ENCODE results near the gene RACK1.
"Not testable (repeated sequence)": the region's sequence is repeated elsewhere in the genome, so short reads cannot be mapped to it uniquely, and the experiment has no call there.

RACK1 gene

GRCh38 chr5:181215997-181216989 is 27.4 kb downstream of the RACK1 start:
- Histone ChIP-seq H3K36me3 (replicated peaks; ENCODE audit: low read depth, low read length) (no peaks in the 10 kb centered on the region), H3K27me3 (ENCODE audit: low read depth, low read length) (no peaks in the 10 kb centered on the region), H2AFZ (ENCODE audit: low read depth, low read length) (peak overlapping the region; percentile 100), H3K9me3 (ENCODE audit: insufficient read depth, low read length) (no peaks in the 10 kb centered on the region), H3K4me3 (ENCODE audit: low read length) (peak overlapping the region; percentile 96), H3K9ac (ENCODE audit: low read length) (peak overlapping the region; percentile 77), H3K27ac (ENCODE audit: low read length) (peak overlapping the region; percentile 47), H3K4me1 (ENCODE audit: low read length) (0 out of 2 replicates have a peak, but pooled peaks cover 3% of the 10 kb centered on the region), H3K79me2 (ENCODE audit: low read length) (no peaks in the 10 kb centered on the region), H4K20me1 (ENCODE audit: insufficient read depth, low read length) (no peaks in the 10 kb centered on the region), H3K4me2 (ENCODE audit: low read length) (peak overlapping the region; percentile 88)
- TF ChIP-seq CTCF (IDR thresholded peaks at IDR 0.05; ENCODE audit: low read depth, low read length) (no peak), EZH2phosphoT487 (IDR thresholded peaks at IDR 0.05; ENCODE audit: low read depth) (no peak)

- not testable (repeated sequence) for H3K4me3 ChIP-seq (ENCODE audit: low read length); H4K20me1 ChIP-seq (ENCODE audit: insufficient read depth, low read length); H3K79me2 ChIP-seq (ENCODE audit: low read length); H3K9ac ChIP-seq (ENCODE audit: low read length); H2AFZ ChIP-seq (ENCODE audit: low read depth, low read length); H3K9me3 ChIP-seq (ENCODE audit: insufficient read depth, low read length); H3K4me2 ChIP-seq (ENCODE audit: low read length); H3K4me1 ChIP-seq (ENCODE audit: low read length); H3K36me3 ChIP-seq (replicated peaks; ENCODE audit: low read depth, low read length); H3K27ac ChIP-seq (ENCODE audit: low read length); H3K27me3 ChIP-seq (ENCODE audit: low read depth, low read length)
These were observed 29.5 kb downstream of the RACK1 start for GRCh38 chr5:181214249-181214648.

GRCh38 chr5:181212934-181213333 is 30.8 kb downstream of the RACK1 start:
- Histone ChIP-seq H3K27me3 (ENCODE audit: low read depth, low read length) (no peaks in the 10 kb centered on the region), H3K36me3 (replicated peaks; ENCODE audit: low read depth, low read length) (no peaks in the 10 kb centered on the region), H3K9me3 (ENCODE audit: insufficient read depth, low read length) (no peaks in the 10 kb centered on the region), H3K4me2 (ENCODE audit: low read length) (no peak overlapping the region), H3K79me2 (ENCODE audit: low read length) (no peaks in the 10 kb centered on the region), H3K4me1 (ENCODE audit: low read length) (peaks cover 4% of the 10 kb centered on the region; the same call in 1 of the 2 replicates), H3K9ac (ENCODE audit: low read length) (no peak overlapping the region), H3K27ac (ENCODE audit: low read length) (no peak overlapping the region), H4K20me1 (ENCODE audit: insufficient read depth, low read length) (no peaks in the 10 kb centered on the region; the same call in 1 of the 2 replicates), H3K4me3 (ENCODE audit: low read length) (no peak overlapping the region), H2AFZ (ENCODE audit: low read depth, low read length) (no peak overlapping the region)
- no peak for TF ChIP-seq CTCF (IDR thresholded peaks at IDR 0.05; ENCODE audit: low read depth, low read length)
- no peak for TF ChIP-seq EZH2phosphoT487 (IDR thresholded peaks at IDR 0.05; ENCODE audit: low read depth)

- H3K4me3 ChIP-seq (ENCODE audit: low read length) = no peak overlapping the region
- H3K27me3 ChIP-seq (ENCODE audit: low read depth, low read length) = no peaks in the 10 kb centered on the region
- no peak overlapping the region for H3K27ac ChIP-seq (ENCODE audit: low read length)
- H3K4me2 ChIP-seq (ENCODE audit: low read length) = no peak overlapping the region
- no peak overlapping the region for H2AFZ ChIP-seq (ENCODE audit: low read depth, low read length)
- no peaks in the 10 kb centered on the region; the same call in 1 of the 2 replicates for H4K20me1 ChIP-seq (ENCODE audit: insufficient read depth, low read length)
- peaks cover 6% of the 10 kb centered on the region; the same call in 1 of the 2 replicates for H3K4me1 ChIP-seq (ENCODE audit: low read length)
- TF ChIP-seq EZH2phosphoT487 (IDR thresholded peaks at IDR 0.05; ENCODE audit: low read depth) = no peak
- no peak for TF ChIP-seq CTCF (IDR thresholded peaks at IDR 0.05; ENCODE audit: low read depth, low read length)
- no peaks in the 10 kb centered on the region for H3K79me2 ChIP-seq (ENCODE audit: low read length)
- no peaks in the 10 kb centered on the region for H3K9me3 ChIP-seq (ENCODE audit: insufficient read depth, low read length)
- H3K36me3 ChIP-seq (replicated peaks; ENCODE audit: low read depth, low read length) = no peaks in the 10 kb centered on the region
- H3K9ac ChIP-seq (ENCODE audit: low read length) = no peak overlapping the region
These were observed 31.6 kb downstream of the RACK1 start for GRCh38 chr5:181212080-181212479.

Measured in OCI-LY3 (cell line).